Neural cell (in vitro differentiated cells): Measurements from ENCODE around the gene SLC34A1. TPM values are rescaled to one million over a fixed set of nuclear protein-coding genes. Genes with fewer than 3 reads are reported as not detected.

Experiments
- H2AFZ ChIP-seq: fragments of 200-600, 300-800 bp; sonication (generic), shearing (Covaris generic); 2 replicates; pipeline ENCODE4 v1.6.0; 2014; ENCODE audit warnings: low read depth, mild to moderate bottlenecking, antibody characterized with exemption, low read length, moderate library complexity
- H3F3A ChIP-seq: fragments of 200-600 bp; shearing (Covaris generic); 2 replicates; pipeline ENCODE4 v1.6.1; 2016; ENCODE audit warnings: mild to moderate bottlenecking, moderate library complexity, mixed read lengths, antibody characterized with exemption, low read length; ENCODE audit not compliant: insufficient read depth, poor library complexity, severe bottlenecking
- H3K27ac ChIP-seq: fragments of 200-600, 300-800 bp; sonication (generic), shearing (Covaris generic); 2 replicates; pipeline ENCODE4 v1.5.1; 2014; ENCODE audit warnings: mild to moderate bottlenecking, low read length, moderate library complexity
- H3K27me3 ChIP-seq: fragments of 300-800, 200-600 bp; sonication (generic), shearing (Covaris generic); 2 replicates; pipeline ENCODE4 v1.6.0; 2014; ENCODE audit warnings: mild to moderate bottlenecking, low read depth, low read length, moderate library complexity; ENCODE audit not compliant: insufficient read depth
- H3K36me3 ChIP-seq: fragments of 300-800, 200-600 bp; sonication (generic), shearing (Covaris generic); 2 replicates; pipeline ENCODE4 v1.5.1; 2014; ENCODE audit warnings: mild to moderate bottlenecking, antibody characterized with exemption, low read length, moderate library complexity; ENCODE audit not compliant: insufficient read depth
- H3K4me2 ChIP-seq: fragments of 300-800, 200-600 bp; sonication (generic), shearing (Covaris generic); 2 replicates; pipeline ENCODE4 v1.6.0; 2014; ENCODE audit warnings: mild to moderate bottlenecking, low read length
- H3K4me3 ChIP-seq: fragments of 300-800, 200-600 bp; sonication (generic), shearing (Covaris generic); 2 replicates; pipeline ENCODE4 v1.5.1; 2014; ENCODE audit warnings: mild to moderate bottlenecking, low read length, moderate library complexity
- H3K79me2 ChIP-seq: fragments of 200-600 bp; shearing (Covaris generic); replicated peaks from 2 replicates; pipeline ENCODE4 v1.6.0; 2014; ENCODE audit warnings: mild to moderate bottlenecking, low read length, moderate library complexity; ENCODE audit not compliant: insufficient read depth
- H3K9ac ChIP-seq: fragments of 300-800, 200-600 bp; sonication (generic), shearing (Covaris generic); 2 replicates; pipeline ENCODE4 v1.6.1; 2016; ENCODE audit warnings: mild to moderate bottlenecking, low read length, mixed read lengths
- H3K9me2 ChIP-seq: fragments of 200-600 bp; shearing (Covaris generic); 2 replicates; pipeline ENCODE4 v1.6.1; 2016; ENCODE audit warnings: mild to moderate bottlenecking, low read length, mixed read lengths; ENCODE audit not compliant: insufficient read depth
- H3K9me3 ChIP-seq: fragments of 200-600, 300-800 bp; sonication (generic), shearing (Covaris generic); 2 replicates; pipeline ENCODE4 v1.6.1; 2016; ENCODE audit warnings: mild to moderate bottlenecking, mixed run types, low read length, moderate library complexity, mixed read lengths
- H4K20me1 ChIP-seq: fragments of 200-600 bp; shearing (Covaris generic); 2 replicates; pipeline ENCODE4 v1.6.1; 2016; ENCODE audit warnings: mild to moderate bottlenecking, mixed run types; ENCODE audit not compliant: insufficient read depth
- CTCF ChIP-seq: fragments of 450-650 bp; IDR thresholded peaks from 2 replicates; pipeline ENCODE4 v1.5.1; 2014; ENCODE audit warnings: antibody characterized with exemption, mild to moderate bottlenecking, moderate library complexity; ENCODE audit not compliant: poor library complexity, severe bottlenecking
- EP300 ChIP-seq: fragments of 450-650 bp; conservative IDR thresholded peaks from 2 replicates; pipeline ENCODE4 v1.6.1; 2014; ENCODE audit warnings: antibody characterized with exemption, mild to moderate bottlenecking, moderate library complexity; ENCODE audit not compliant: poor library complexity, severe bottlenecking
- EZH2 ChIP-seq: fragments of 200-600, 300-800 bp; shearing (Covaris generic), sonication (generic); IDR thresholded peaks from 2 replicates; pipeline ENCODE4 v1.6.1; 2014; ENCODE audit warnings: antibody characterized with exemption, low read length, borderline replicate concordance, mild to moderate bottlenecking; ENCODE audit not compliant: insufficient read depth, poor library complexity, severe bottlenecking
- MXI1 ChIP-seq: fragments of 450-650 bp; conservative IDR thresholded peaks from 2 replicates; pipeline ENCODE4 v1.6.1; 2014; ENCODE audit warnings: antibody characterized with exemption, mild to moderate bottlenecking; ENCODE audit not compliant: poor library complexity, severe bottlenecking
- POLR2AphosphoS5 ChIP-seq: IDR thresholded peaks from 2 replicates; pipeline ENCODE4 v1.6.1; 2012
- RAD21 ChIP-seq: fragments of 450-650 bp; conservative IDR thresholded peaks from 2 replicates; pipeline ENCODE4 v1.6.1; 2014; ENCODE audit warnings: antibody characterized with exemption, mild to moderate bottlenecking, moderate library complexity
- REST ChIP-seq: IDR thresholded peaks from 2 replicates; pipeline ENCODE4 v1.6.1; 2012; ENCODE audit warnings: borderline replicate concordance
- SMC3 ChIP-seq: fragments of 450-650 bp; conservative IDR thresholded peaks from 2 replicates; pipeline ENCODE4 v1.6.1; 2014; ENCODE audit warnings: antibody characterized with exemption, mild to moderate bottlenecking, moderate library complexity; ENCODE audit not compliant: poor library complexity
- TAF1 ChIP-seq: IDR thresholded peaks from 2 replicates; pipeline ENCODE4 v1.6.1; 2012; ENCODE audit warnings: low read depth
- polyA plus RNA-seq: library from polyadenylated mRNA; depleted of rRNA; stranded (reverse); fragments of >200 nt; gene quantifications from 2 replicates; pipeline ENCODE4 v1.2.3, GENCODE V29; 2014

Gene SLC34A1
- polyA plus RNA-seq, 1 donor from 2014 or later: not detected

DNA sequence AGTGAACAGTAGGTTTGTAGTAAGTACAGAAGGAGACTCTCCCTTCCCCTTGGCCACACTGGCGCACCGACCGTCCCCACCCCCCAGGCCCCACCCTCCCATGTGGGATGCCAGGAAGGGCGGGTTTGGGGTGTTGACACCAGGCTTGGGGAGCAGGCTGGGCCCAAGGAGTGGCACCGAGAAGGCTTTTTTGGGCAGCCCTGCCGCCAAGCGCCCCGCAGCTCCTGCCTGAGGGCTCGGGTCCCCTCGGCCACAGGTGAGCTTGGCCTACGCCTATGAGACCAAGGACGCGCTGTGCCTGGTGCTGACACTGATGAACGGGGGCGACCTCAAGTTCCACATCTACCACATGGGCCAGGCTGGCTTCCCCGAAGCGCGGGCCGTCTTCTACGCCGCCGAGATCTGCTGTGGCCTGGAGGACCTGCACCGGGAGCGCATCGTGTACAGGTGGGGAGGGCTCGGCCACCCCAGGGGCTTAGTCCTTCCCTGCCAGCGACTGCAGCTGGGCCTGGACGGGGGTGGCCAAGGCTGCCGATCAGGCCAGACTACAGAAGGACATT lies 49.5 kb downstream of the SLC34A1 start:
- no peaks in the 10 kb centered on the region for H4K20me1 ChIP-seq
- no peaks in the 10 kb centered on the region for H3K27me3 ChIP-seq
- TF ChIP-seq EZH2: no peak
- no peak for TF ChIP-seq RAD21
- TF ChIP-seq CTCF: no peak
- no peak for TF ChIP-seq TAF1
- no peak for TF ChIP-seq SMC3
- TF ChIP-seq MXI1: no peak
- no peak for TF ChIP-seq EP300
- no peak for TF ChIP-seq POLR2AphosphoS5
- TF ChIP-seq REST: no peak
- no peak overlapping the region for H3K27ac ChIP-seq
- H3F3A ChIP-seq: no peaks in the 10 kb centered on the region
- H3K4me3 ChIP-seq: no peak overlapping the region
- no peak overlapping the region for H3K4me2 ChIP-seq
- H3K79me2 ChIP-seq: peaks cover 2% of the 10 kb centered on the region
- H3K36me3 ChIP-seq: no peaks in the 10 kb centered on the region
- no peak overlapping the region for H3K9ac ChIP-seq
- H3K9me3 ChIP-seq: no peaks in the 10 kb centered on the region
- H3K9me2 ChIP-seq: no peaks in the 10 kb centered on the region
- no peak overlapping the region for H2AFZ ChIP-seq

- H3K79me2 ChIP-seq: no peaks in the 10 kb centered on the region
- H3K9me3 ChIP-seq: no peaks in the 10 kb centered on the region
- H3K9ac ChIP-seq: no peak overlapping the region
- TF ChIP-seq EP300: no peak
- no peaks in the 10 kb centered on the region for H3F3A ChIP-seq
- no peak overlapping the region for H3K4me3 ChIP-seq
- H4K20me1 ChIP-seq: no peaks in the 10 kb centered on the region
- no peaks in the 10 kb centered on the region for H3K9me2 ChIP-seq
- no peak overlapping the region for H3K27ac ChIP-seq
- no peak overlapping the region for H2AFZ ChIP-seq
- H3K4me2 ChIP-seq: no peak overlapping the region
- H3K36me3 ChIP-seq: no peaks in the 10 kb centered on the region
- no peaks in the 10 kb centered on the region for H3K27me3 ChIP-seq
Measured at GRCh38 chr5:177434437-177434836, 50.2 kb downstream of the SLC34A1 start.
